Transverse colon (tissue), 4 donors: Measurements from ENCODE around the gene UTP11.

Source experiments
- CTCF ChIP-seq, 5 experiments: fragments of 200-600 bp in 3 of 5; fragments of 450-650 bp in 2 of 5; sonication (generic) in 3 of 5; IDR thresholded peaks; 1 replicate in 2 of 5; 2 replicates in 3 of 5; pipeline ENCODE4 v1.5.1; 2016 to 2017; ENCODE audit warnings: antibody characterized with exemption in 5 of 5, inconsistent platforms in 3 of 5, mild to moderate bottlenecking in 2 of 5, moderate library complexity in 1 of 5
- EP300 ChIP-seq: sonication (generic); formaldehyde crosslinking; IDR thresholded peaks from one replicate; pipeline ENCODE4 v1.6.1; 2017; ENCODE audit warnings: antibody characterized with exemption, low read depth
- POLR2A ChIP-seq: fragments of 450-650 bp; IDR thresholded peaks from one replicate; pipeline ENCODE4 v1.6.1; 2016; ENCODE audit warnings: antibody characterized with exemption, mild to moderate bottlenecking, moderate library complexity
- POLR2AphosphoS5 ChIP-seq, 3 donors: sonication (generic); formaldehyde crosslinking; IDR thresholded peaks; one replicate each; pipeline ENCODE4 v1.6.1; 2016; ENCODE audit warnings: antibody characterized with exemption in 3 of 3

- TF ChIP-seq CTCF (IDR thresholded peaks at IDR 0.05) = no peak
- no peak for TF ChIP-seq POLR2AphosphoS5 (IDR thresholded peaks at IDR 0.05)
- no peak for TF ChIP-seq POLR2A
- TF ChIP-seq EP300 = no peak
Observed at GRCh38 chr1:37983546-37983945, 29.0 kb upstream of the UTP11 start.
